ENCODE results near the gene HOXA4.

Gene HOXA4

GRCh38 chr7:27093184-27093895 is 37.2 kb downstream of the HOXA4 start:
- no peak for DNase-seq (ENCODE audit: low read depth)

- DNase-seq (ENCODE audit: low read depth), result no peak
Measured at GRCh38 chr7:27092819-27093110, 37.8 kb downstream of the HOXA4 start.

GRCh38 chr7:27091941-27092818 is 38.4 kb downstream of the HOXA4 start:
- DNase-seq (ENCODE audit: low read depth), result no peak

GRCh38 chr7:27091105-27091504 is 39.5 kb downstream of the HOXA4 start:
- no peak for DNase-seq (ENCODE audit: low read depth)

GRCh38 chr7:27088002-27088922 is 42.3 kb downstream of the HOXA4 start:
- no peak for DNase-seq (ENCODE audit: low read depth)

GRCh38 chr7:27083646-27084045 is 46.9 kb downstream of the HOXA4 start:
- DNase-seq (ENCODE audit: low read depth), result no peak

GRCh38 chr7:27082171-27082570 is 48.4 kb downstream of the HOXA4 start:
- no peak for DNase-seq (ENCODE audit: low read depth)

- DNase-seq (ENCODE audit: low read depth), result no peak
Measured at GRCh38 chr7:27080844-27081436, 49.6 kb downstream of the HOXA4 start.

- DNase-seq (ENCODE audit: low read depth), result no peak
Measured at GRCh38 chr7:27079234-27079975, 51.2 kb downstream of the HOXA4 start.

- DNase-seq (ENCODE audit: low read depth), result no peak
Measured at GRCh38 chr7:27078616-27079233, 51.8 kb downstream of the HOXA4 start.
